22Rv1 (cell line): ENCODE data around the gene TRAF3.

Experiments
- ZFX ChIP-seq: fragments of 450-650 bp; IDR thresholded peaks from 2 replicates; pipeline ENCODE4 v1.6.1; 2017; ENCODE audit warnings: antibody characterized with exemption, borderline replicate concordance
- TF ChIP-seq, protein P1 (sequence below): fragments of 450-650 bp; IDR thresholded peaks from 2 replicates; pipeline ENCODE4 v1.5.1; 2017; ENCODE audit warnings: mild to moderate bottlenecking

- TF ChIP-seq, protein P1, sequence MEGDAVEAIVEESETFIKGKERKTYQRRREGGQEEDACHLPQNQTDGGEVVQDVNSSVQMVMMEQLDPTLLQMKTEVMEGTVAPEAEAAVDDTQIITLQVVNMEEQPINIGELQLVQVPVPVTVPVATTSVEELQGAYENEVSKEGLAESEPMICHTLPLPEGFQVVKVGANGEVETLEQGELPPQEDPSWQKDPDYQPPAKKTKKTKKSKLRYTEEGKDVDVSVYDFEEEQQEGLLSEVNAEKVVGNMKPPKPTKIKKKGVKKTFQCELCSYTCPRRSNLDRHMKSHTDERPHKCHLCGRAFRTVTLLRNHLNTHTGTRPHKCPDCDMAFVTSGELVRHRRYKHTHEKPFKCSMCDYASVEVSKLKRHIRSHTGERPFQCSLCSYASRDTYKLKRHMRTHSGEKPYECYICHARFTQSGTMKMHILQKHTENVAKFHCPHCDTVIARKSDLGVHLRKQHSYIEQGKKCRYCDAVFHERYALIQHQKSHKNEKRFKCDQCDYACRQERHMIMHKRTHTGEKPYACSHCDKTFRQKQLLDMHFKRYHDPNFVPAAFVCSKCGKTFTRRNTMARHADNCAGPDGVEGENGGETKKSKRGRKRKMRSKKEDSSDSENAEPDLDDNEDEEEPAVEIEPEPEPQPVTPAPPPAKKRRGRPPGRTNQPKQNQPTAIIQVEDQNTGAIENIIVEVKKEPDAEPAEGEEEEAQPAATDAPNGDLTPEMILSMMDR = no peak
- TF ChIP-seq ZFX = no peak
Observed at GRCh38 chr14:102853648-102854047, 76.4 kb downstream of the TRAF3 start.
